Measurements from ENCODE around the gene VPS33A. TPM values are rescaled to one million over a fixed set of nuclear protein-coding genes. Genes with fewer than 3 reads are reported as not detected.
"Not testable (repeated sequence)": the region's sequence is repeated elsewhere in the genome, so short reads cannot be mapped to it uniquely, and the experiment has no call there.

VPS33A gene
- total RNA-seq, 1 donor from 2014 or later, result 10.9 TPM

GRCh38 chr12:122260735-122261134 lies 5.6 kb downstream of the VPS33A start:
- ATAC-seq; intact Hi-C loops (cut with micrococcal nuclease); DNase-seq: not testable (repeated sequence)

GRCh38 chr12:122258939-122259338 lies 7.4 kb downstream of the VPS33A start:
- intact Hi-C loops (cut with micrococcal nuclease); ATAC-seq; DNase-seq: not testable (repeated sequence)

- intact Hi-C loops (cut with micrococcal nuclease); ATAC-seq; DNase-seq: not testable (repeated sequence)
Observed at GRCh38 chr12:122258462-122258861, 7.8 kb downstream of the VPS33A start.

GRCh38 chr12:122250536-122250935 lies 15.8 kb downstream of the VPS33A start:
- intact Hi-C loops (cut with micrococcal nuclease), result no loop called here
- ATAC-seq, result no peak
- no peak for DNase-seq

- DNase-seq (no peak), ATAC-seq (no peak)
- intact Hi-C loops (cut with micrococcal nuclease), result no loop called here
Observed at GRCh38 chr12:122250047-122250446, 16.2 kb downstream of the VPS33A start.

GRCh38 chr12:122245553-122245952 lies 20.7 kb downstream of the VPS33A start:
- no peak for DNase-seq
- intact Hi-C loops (cut with micrococcal nuclease), result no loop called here
- no peak for ATAC-seq

GRCh38 chr12:122244565-122245371 lies 21.5 kb downstream of the VPS33A start:
- DNase-seq (no peak), ATAC-seq (no peak)
- intact Hi-C loops (cut with micrococcal nuclease), result no loop called here

- DNase-seq, result no peak
Observed at GRCh38 chr12:122243965-122244364, 22.3 kb downstream of the VPS33A start.

GRCh38 chr12:122238861-122239260 lies 27.4 kb downstream of the VPS33A start:
- ATAC-seq, result no peak
- intact Hi-C loops (cut with micrococcal nuclease), result no loop called here
- no peak for DNase-seq

More at GRCh38 chr12:122243965-122244364, 22.3 kb downstream of the VPS33A start:
- no peak for ATAC-seq
- intact Hi-C loops (cut with micrococcal nuclease), result no loop called here

GRCh38 chr12:122235741-122236140 lies 30.6 kb downstream of the VPS33A start:
- intact Hi-C loops (cut with micrococcal nuclease), result no loop called here
- DNase-seq, result no peak
- no peak for ATAC-seq

GRCh38 chr12:122232691-122233090 lies 33.6 kb downstream of the VPS33A start:
- intact Hi-C loops (cut with micrococcal nuclease), result no loop called here
- no peak for DNase-seq
- no peak for ATAC-seq

GRCh38 chr12:122230798-122231197 lies 35.5 kb downstream of the VPS33A start:
- no peak for DNase-seq
- intact Hi-C loops (cut with micrococcal nuclease), result no loop called here
- no peak for ATAC-seq

- no peak for ATAC-seq
- no peak for DNase-seq
- intact Hi-C loops (cut with micrococcal nuclease), result no loop called here
Observed at GRCh38 chr12:122228092-122228491, 38.2 kb downstream of the VPS33A start.

- intact Hi-C loops (cut with micrococcal nuclease), result no loop called here
- no peak for DNase-seq
Observed at GRCh38 chr12:122227341-122227740, 39.0 kb downstream of the VPS33A start.

GRCh38 chr12:122226366-122227125 lies 39.7 kb downstream of the VPS33A start:
- ATAC-seq (no peak), DNase-seq (no peak)
- intact Hi-C loops (cut with micrococcal nuclease), result no loop called here

More at GRCh38 chr12:122227341-122227740, 39.0 kb downstream of the VPS33A start:
- no peak for ATAC-seq

- peak; percentile 100 for DNase-seq
- ATAC-seq, result peak; percentile 96
- intact Hi-C loops (cut with micrococcal nuclease), result no loop called here
Observed at GRCh38 chr12:122225683-122226365, 40.5 kb downstream of the VPS33A start, which contains the start of gene DIABLO. DIABLO (minus strand) TSS chr12:122226052; CDS start chr12:122226014, 38 bp downstream.

- intact Hi-C loops (cut with micrococcal nuclease), result no loop called here
- DNase-seq (no peak), ATAC-seq (no peak)
Observed at GRCh38 chr12:122216445-122216844, 49.8 kb downstream of the VPS33A start.

- no peak for ATAC-seq
- intact Hi-C loops (cut with micrococcal nuclease), result no loop called here
- DNase-seq, result no peak
Observed at GRCh38 chr12:122215771-122216170, 50.5 kb downstream of the VPS33A start.

- intact Hi-C loops (cut with micrococcal nuclease), result no loop called here
- DNase-seq, result no peak
- no peak for ATAC-seq
Observed at GRCh38 chr12:122208073-122208820, 58.0 kb downstream of the VPS33A start.
